Vagina (tissue), 2 donors: ENCODE measurements around the gene UBE2O.

Experiments
- CTCF ChIP-seq, 3 experiments: fragments of 450-650 bp in 2 of 3; fragments of 200-600 bp in 1 of 3; sonication (generic) in 1 of 3; IDR thresholded peaks; one replicate each; pipeline ENCODE4 v1.5.1; 2017 to 2019; ENCODE audit warnings: antibody characterized with exemption in 3 of 3, mild to moderate bottlenecking in 2 of 3, moderate library complexity in 2 of 3
- POLR2A ChIP-seq, 2 donors: fragments of 450-650 bp; IDR thresholded peaks; one replicate each; pipeline ENCODE4 v1.6.1; 2017; ENCODE audit warnings: antibody characterized with exemption in 2 of 2, mild to moderate bottlenecking in 2 of 2, moderate library complexity in 2 of 2

- TF ChIP-seq CTCF (IDR thresholded peaks at IDR 0.05) (no peak), POLR2A (IDR thresholded peaks at IDR 0.05) (no peak)
These were observed 23.8 kb upstream of the UBE2O start for GRCh38 chr17:76476736-76477135.
